Measurements from ENCODE around the gene LRP1B.

GRCh38 chr2:140863713-140864112 is 1267.1 kb downstream of the LRP1B start:
- TF ChIP-seq TAF1 (IDR thresholded peaks at IDR 0.05; ENCODE audit: low read depth) (no peak), EP300 (IDR thresholded peaks at IDR 0.05; ENCODE audit: borderline replicate concordance) (no peak), CEBPB (IDR thresholded peaks at IDR 0.05) (peak; percentile 42; the same call in 1 of the 2 replicates), EGR1 (IDR thresholded peaks at IDR 0.05) (no peak)

Measured in Ishikawa (cell line).